Panc1 (cell line): ENCODE results near the gene EFCC1.

Source experiments
- CTCF ChIP-seq: fragments of 450-650 bp; IDR thresholded peaks from 2 replicates; pipeline ENCODE4 v1.5.1; 2017; ENCODE audit warnings: mild to moderate bottlenecking
- POLR2AphosphoS5 ChIP-seq: IDR thresholded peaks from 2 replicates; pipeline ENCODE4 v1.6.1; 2012; ENCODE audit warnings: mild to moderate bottlenecking, low read depth, low read length, moderate library complexity
- REST ChIP-seq, 2 experiments: IDR thresholded peaks; 2 replicates each; pipeline ENCODE4 v1.6.1; 2011 to 2012; ENCODE audit warnings: low read depth in 2 of 2, control low read depth in 1 of 2, low read length in 1 of 2, mild to moderate bottlenecking in 1 of 2, moderate library complexity in 1 of 2; ENCODE audit not compliant: insufficient read depth in 1 of 2
- SIN3A ChIP-seq: IDR thresholded peaks from 2 replicates; pipeline ENCODE4 v1.6.1; 2012; ENCODE audit warnings: low read depth, mild to moderate bottlenecking, low read length, moderate library complexity, borderline replicate concordance; ENCODE audit not compliant: insufficient read depth

DNA sequence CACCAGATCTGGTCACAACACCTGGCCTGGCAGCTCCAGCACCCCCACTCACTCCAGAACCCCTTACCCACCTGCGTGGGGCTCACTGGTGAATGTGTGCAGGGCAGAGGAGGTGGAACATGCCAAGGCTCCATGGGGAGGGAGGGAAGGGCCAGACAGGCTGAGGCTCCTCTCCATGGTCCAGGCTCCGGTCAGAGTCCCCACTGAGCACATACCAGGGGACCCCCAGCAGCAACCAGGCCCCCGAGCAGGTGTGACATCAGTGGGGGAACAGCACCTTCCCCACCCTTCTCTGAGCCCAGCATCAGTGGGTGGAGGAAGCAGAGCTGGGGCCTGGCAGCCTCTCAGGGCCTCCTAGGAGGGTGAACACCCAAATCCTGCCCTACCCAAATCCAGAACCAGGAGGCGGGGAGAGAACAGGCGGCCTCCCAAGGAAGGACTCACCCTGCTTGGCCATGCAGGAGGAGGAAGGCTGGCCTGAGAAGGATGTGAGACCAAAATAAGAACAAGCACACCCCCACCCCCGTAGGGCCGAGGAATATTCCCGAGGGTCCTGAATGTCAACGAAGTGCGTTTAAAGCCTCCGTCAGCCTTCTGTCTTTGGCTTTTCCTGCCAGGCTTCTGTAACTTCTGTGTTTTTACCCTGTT is 58.3 kb downstream of the EFCC1 start:
- TF ChIP-seq POLR2AphosphoS5 (no peak), CTCF (no peak), REST (IDR thresholded peaks at IDR 0.05; ENCODE audit: insufficient read depth in 1 of 2, low read depth in 2 of 2, low read length in 1 of 2) (no peak), SIN3A (no peak)
